Uterus (tissue), 2 donors: ENCODE data around the gene DCTN5.

Experiments used
- CTCF ChIP-seq, 4 experiments: fragments of 200-600 bp in 2 of 4; fragments of 450-650 bp in 2 of 4; sonication (generic) in 2 of 4; IDR thresholded peaks; one replicate each; pipeline ENCODE4 v1.5.1; 2016 to 2019; ENCODE audit warnings: antibody characterized with exemption in 4 of 4, mild to moderate bottlenecking in 2 of 4, moderate library complexity in 1 of 4
- POLR2A ChIP-seq, 2 donors: fragments of 450-650 bp; IDR thresholded peaks; one replicate each; pipeline ENCODE4 v1.6.1; 2016; ENCODE audit warnings: antibody characterized with exemption in 2 of 2, mild to moderate bottlenecking in 1 of 2, moderate library complexity in 1 of 2

GRCh38 chr16:23724096-23724784 is 83.0 kb downstream of the DCTN5 start:
- no peak for TF ChIP-seq CTCF (IDR thresholded peaks at IDR 0.05)
- no peak for TF ChIP-seq POLR2A (IDR thresholded peaks at IDR 0.05)
